ENCODE results near the gene PAX2.

PAX2 gene

GRCh38 chr10:100725071-100725471, 20.3 kb upstream of the PAX2 start:
- DNase-seq (ENCODE audit: low read depth, low spot score) = no peak
- TF ChIP-seq CTCF (IDR thresholded peaks at IDR 0.05; ENCODE audit: low read depth, low read length) = no peak
- in situ Hi-C loops (cut with HindIII; ENCODE audit: low sequenced_read_pairs) = no loop called here
- H3K4me3 ChIP-seq (ENCODE audit: low read depth, low read length) = no peak overlapping the region

GRCh38 chr10:100725869-100726426, 19.4 kb upstream of the PAX2 start:
- TF ChIP-seq CTCF (IDR thresholded peaks at IDR 0.05; ENCODE audit: low read depth, low read length) = no peak
- no peak for DNase-seq (ENCODE audit: low read depth, low spot score)
- in situ Hi-C loops (cut with HindIII; ENCODE audit: low sequenced_read_pairs) = no loop called here
- H3K4me3 ChIP-seq (ENCODE audit: low read depth, low read length) = no peak overlapping the region

GRCh38 chr10:100727808-100728207, 17.6 kb upstream of the PAX2 start:
- in situ Hi-C loops (cut with HindIII; ENCODE audit: low sequenced_read_pairs) = no loop called here
- H3K4me3 ChIP-seq (ENCODE audit: low read depth, low read length) = no peak overlapping the region
- no peak for DNase-seq (ENCODE audit: low read depth, low spot score)
- TF ChIP-seq CTCF (IDR thresholded peaks at IDR 0.05; ENCODE audit: low read depth, low read length) = no peak

GRCh38 chr10:100728928-100729861, 16.2 kb upstream of the PAX2 start:
- in situ Hi-C loops (cut with HindIII; ENCODE audit: low sequenced_read_pairs) = no loop called here
- DNase-seq (ENCODE audit: low read depth, low spot score) = no peak
- TF ChIP-seq CTCF (IDR thresholded peaks at IDR 0.05; ENCODE audit: low read depth, low read length) = peak; percentile 39
- H3K4me3 ChIP-seq (ENCODE audit: low read depth, low read length) = no peak overlapping the region

- H3K4me3 ChIP-seq (ENCODE audit: low read depth, low read length) = no peak overlapping the region
- in situ Hi-C loops (cut with HindIII; ENCODE audit: low sequenced_read_pairs) = no loop called here
- no peak for TF ChIP-seq CTCF (IDR thresholded peaks at IDR 0.05; ENCODE audit: low read depth, low read length)
- DNase-seq (ENCODE audit: low read depth, low spot score) = no peak
These were observed 15.3 kb upstream of the PAX2 start for GRCh38 chr10:100729862-100730724.

- no peak for DNase-seq (ENCODE audit: low read depth, low spot score)
- H3K4me3 ChIP-seq (ENCODE audit: low read depth, low read length) = no peak overlapping the region
- TF ChIP-seq CTCF (IDR thresholded peaks at IDR 0.05; ENCODE audit: low read depth, low read length) = no peak
- in situ Hi-C loops (cut with HindIII; ENCODE audit: low sequenced_read_pairs) = no loop called here
These were observed 14.5 kb upstream of the PAX2 start for GRCh38 chr10:100730725-100731406.

All from astrocyte of the spinal cord (primary cell).